Body of pancreas (tissue), 4 donors: ENCODE results near the gene CLIP1. TPM values are rescaled to one million over a fixed set of nuclear protein-coding genes. Genes with fewer than 3 reads are reported as not detected.

Source experiments
- ATAC-seq: fragments of 150-250 bp; one replicate; pipeline ENCODE4 v1.9.1; 2016
- DNase-seq, 4 donors: peaks; one replicate each; pipeline ENCODE4 v3.0.0-alpha.2; 2019
- H3K27ac ChIP-seq, 4 donors: fragments of 200-600 bp; sonication (generic); 1 replicate in 3 of 4; 2 replicates in 1 of 4; pipeline versions ENCODE4 v1.5.1 to v1.6.1; 2016 to 2019; ENCODE audit warnings: mild to moderate bottlenecking in 1 of 4, mixed read lengths in 1 of 4, moderate library complexity in 1 of 4
- H3K27me3 ChIP-seq, 2 donors: fragments of 200-600 bp; sonication (generic); one replicate each; pipeline ENCODE4 v1.6.0; 2016; ENCODE audit warnings: mild to moderate bottlenecking in 1 of 2
- H3K36me3 ChIP-seq, 2 donors: fragments of 200-600 bp; sonication (generic); replicated peaks in 1 of 2; 2 replicates each; pipeline ENCODE4 v1.5.1; 2016; ENCODE audit warnings: low read depth in 2 of 2; ENCODE audit not compliant: insufficient read depth in 1 of 2
- H3K4me1 ChIP-seq: fragments of 200-600 bp; sonication (generic); one replicate; pipeline ENCODE4 v1.6.0; 2016
- H3K4me3 ChIP-seq, 2 donors: fragments of 200-600 bp; sonication (generic); 1 replicate in 1 of 2; 2 replicates in 1 of 2; pipeline ENCODE4 v1.5.1; 2016 to 2019
- H3K9me3 ChIP-seq, 3 donors: fragments of 200-600 bp; sonication (generic); 1 replicate in 2 of 3; 2 replicates in 1 of 3; pipeline ENCODE4 v1.5.1; 2016
- POLR2A ChIP-seq, 3 donors: fragments of 450-650 bp; IDR thresholded peaks; one replicate each; pipeline ENCODE4 v1.6.1; 2016; ENCODE audit warnings: antibody characterized with exemption in 3 of 3, mild to moderate bottlenecking in 2 of 3
- WGBS, 2 donors: methylation state at CpG; one replicate each; pipeline ENCODE4 v1.1.5; 2017; 5-methylcytosine and 5-hydroxymethylcytosine counted together
- intact Hi-C: fragments of 100-400 bp; cut with DNase I; formaldehyde crosslinking; loops from one replicate; pipeline ENCODE4 v1.15.1; 2023
- total RNA-seq, 2 donors: library from RNA; depleted of rRNA; stranded (reverse); fragments of >200 nt; gene quantifications; one replicate each; pipeline ENCODE4 v1.1.0, GENCODE V29; 2016
- TF ChIP-seq, protein P1 (sequence below), 7 experiments: fragments of 450-650 bp in 4 of 7; fragments of 200-600 bp in 3 of 7; sonication (generic) in 3 of 7; IDR thresholded peaks; one replicate each; pipeline ENCODE4 v1.5.1; 2016 to 2019; ENCODE audit warnings: antibody characterized with exemption in 7 of 7

CLIP1 gene
- total RNA-seq, 2 donors from 2014 or later, result 41.2 to 89.0 TPM

DNA sequence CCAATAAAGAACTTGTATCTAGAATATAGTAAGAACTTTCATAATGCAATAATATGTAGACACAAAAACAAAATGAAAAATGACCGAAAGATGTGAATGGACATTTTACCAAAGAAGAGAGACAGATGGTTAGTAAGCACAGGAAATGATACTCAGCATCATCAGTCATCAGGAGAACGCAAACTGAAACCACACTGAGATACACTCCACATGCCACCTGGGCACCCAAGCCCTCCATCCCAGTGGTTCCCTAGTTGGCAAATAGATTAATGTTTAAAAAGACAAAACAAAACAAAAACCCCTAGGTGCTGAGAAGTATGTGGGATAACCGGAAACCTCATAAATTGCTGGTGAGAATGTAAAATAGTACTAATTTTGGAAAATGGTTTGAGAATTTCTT, 129.4 kb downstream of the CLIP1 start:
- no peaks in the 10 kb centered on the region for H3K27me3 ChIP-seq
- DNase-seq, result no peak
- H3K9me3 ChIP-seq, result no peaks in the 10 kb centered on the region
- no peaks in the 10 kb centered on the region for H3K4me1 ChIP-seq
- 91 to 93% methylated on average over 3 of the region's 3 CpGs for WGBS, 2 donors
- no peak overlapping the region for H3K27ac ChIP-seq
- no peak overlapping the region for H3K4me3 ChIP-seq
- intact Hi-C loops, result no loop called here
- H3K36me3 ChIP-seq, result peaks cover 2 to 9% of the 10 kb centered on the region in 2 donors
- no peak for ATAC-seq
- TF ChIP-seq, protein P1, sequence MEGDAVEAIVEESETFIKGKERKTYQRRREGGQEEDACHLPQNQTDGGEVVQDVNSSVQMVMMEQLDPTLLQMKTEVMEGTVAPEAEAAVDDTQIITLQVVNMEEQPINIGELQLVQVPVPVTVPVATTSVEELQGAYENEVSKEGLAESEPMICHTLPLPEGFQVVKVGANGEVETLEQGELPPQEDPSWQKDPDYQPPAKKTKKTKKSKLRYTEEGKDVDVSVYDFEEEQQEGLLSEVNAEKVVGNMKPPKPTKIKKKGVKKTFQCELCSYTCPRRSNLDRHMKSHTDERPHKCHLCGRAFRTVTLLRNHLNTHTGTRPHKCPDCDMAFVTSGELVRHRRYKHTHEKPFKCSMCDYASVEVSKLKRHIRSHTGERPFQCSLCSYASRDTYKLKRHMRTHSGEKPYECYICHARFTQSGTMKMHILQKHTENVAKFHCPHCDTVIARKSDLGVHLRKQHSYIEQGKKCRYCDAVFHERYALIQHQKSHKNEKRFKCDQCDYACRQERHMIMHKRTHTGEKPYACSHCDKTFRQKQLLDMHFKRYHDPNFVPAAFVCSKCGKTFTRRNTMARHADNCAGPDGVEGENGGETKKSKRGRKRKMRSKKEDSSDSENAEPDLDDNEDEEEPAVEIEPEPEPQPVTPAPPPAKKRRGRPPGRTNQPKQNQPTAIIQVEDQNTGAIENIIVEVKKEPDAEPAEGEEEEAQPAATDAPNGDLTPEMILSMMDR (IDR thresholded peaks at IDR 0.05), result no peak
- TF ChIP-seq POLR2A (IDR thresholded peaks at IDR 0.05), result no peak

DNA sequence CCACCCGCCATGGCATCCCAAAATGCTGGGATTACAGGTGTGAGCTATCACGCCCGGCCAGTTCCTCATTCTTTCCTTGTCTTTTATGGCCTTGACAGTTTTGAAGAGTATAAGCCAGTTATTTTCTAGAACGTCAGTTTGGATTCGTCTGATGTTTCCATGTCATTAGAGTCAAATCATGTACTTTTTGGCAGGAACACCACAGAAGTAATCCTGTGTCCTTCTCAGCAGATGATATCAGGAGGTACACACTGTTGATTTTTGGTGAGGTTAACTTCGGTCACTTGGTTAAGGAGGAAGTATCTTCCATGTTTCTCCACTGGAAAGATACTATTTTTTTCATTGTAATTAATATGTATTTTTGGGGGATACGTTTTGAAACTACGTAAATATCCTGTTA, 131.0 kb downstream of the CLIP1 start:
- H3K4me3 ChIP-seq, result no peak overlapping the region
- no peaks in the 10 kb centered on the region for H3K27me3 ChIP-seq
- peaks cover 0 to 13% of the 10 kb centered on the region in 2 donors for H3K36me3 ChIP-seq
- WGBS, 2 donors, result 86 to 89% methylated on average over 8 of the region's 8 CpGs
- ATAC-seq (no peak), DNase-seq (no peak)
- no peak overlapping the region for H3K27ac ChIP-seq
- no peak for TF ChIP-seq POLR2A (IDR thresholded peaks at IDR 0.05)
- TF ChIP-seq, protein P1 (IDR thresholded peaks at IDR 0.05), result no peak
- intact Hi-C loops, result no loop called here
- H3K9me3 ChIP-seq, result no peaks in the 10 kb centered on the region
- H3K4me1 ChIP-seq, result no peaks in the 10 kb centered on the region

DNA sequence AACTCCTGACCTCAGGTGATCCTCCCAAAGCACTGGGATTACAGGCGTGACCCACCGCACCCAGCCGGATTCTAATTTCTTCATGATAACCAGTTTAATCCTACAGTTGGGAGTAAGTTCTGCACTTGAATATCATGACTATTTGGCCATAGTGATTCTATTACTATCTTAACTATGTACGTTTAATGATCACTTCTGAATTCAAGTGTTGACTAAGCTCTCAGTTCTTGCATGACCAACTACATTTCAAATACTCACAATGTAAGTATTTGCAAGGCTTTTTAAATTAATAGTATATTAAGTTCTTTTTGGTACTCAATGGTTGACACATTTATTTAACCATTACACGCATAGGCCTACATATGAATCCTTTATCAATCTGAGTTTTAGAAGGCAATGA, 138.8 kb downstream of the CLIP1 start:
- intact Hi-C loops, result no loop called here
- WGBS, 2 donors, result 95 to 98% methylated on average over 5 of the region's 5 CpGs
- no peak overlapping the region for H3K27ac ChIP-seq
- peaks cover 0 to 11% of the 10 kb centered on the region in 2 donors for H3K36me3 ChIP-seq
- H3K27me3 ChIP-seq, result no peaks in the 10 kb centered on the region
- no peaks in the 10 kb centered on the region for H3K4me1 ChIP-seq
- no peak overlapping the region for H3K4me3 ChIP-seq
- ATAC-seq (no peak), DNase-seq (no peak)
- no peaks in the 10 kb centered on the region for H3K9me3 ChIP-seq
- TF ChIP-seq, protein P1 (IDR thresholded peaks at IDR 0.05), result no peak
- no peak for TF ChIP-seq POLR2A (IDR thresholded peaks at IDR 0.05)

DNA sequence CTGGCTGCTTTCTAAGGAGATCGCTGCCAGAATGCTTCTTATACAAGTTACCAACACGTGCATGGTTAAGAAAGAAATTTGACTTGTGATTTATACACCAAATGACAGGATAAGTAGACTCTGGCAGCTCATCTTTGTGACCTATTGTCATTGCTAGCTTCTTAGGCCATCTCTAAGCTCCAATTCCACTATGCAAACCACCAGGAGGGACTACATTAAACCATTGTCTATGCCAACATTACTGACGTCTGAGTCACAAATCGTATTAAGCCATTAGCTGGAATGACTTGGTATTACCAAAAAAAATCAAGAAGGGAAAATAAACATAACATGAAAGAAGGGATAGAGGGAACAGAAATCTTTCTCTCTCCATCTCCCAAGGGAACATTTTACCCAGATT, 140.4 kb downstream of the CLIP1 start:
- Histone ChIP-seq H3K4me3 (no peak overlapping the region), H3K36me3 (peaks cover 0 to 15% of the 10 kb centered on the region in 2 donors), H3K27ac (no peak overlapping the region), H3K9me3 (no peaks in the 10 kb centered on the region), H3K27me3 (no peaks in the 10 kb centered on the region), H3K4me1 (no peaks in the 10 kb centered on the region)
- WGBS, 2 donors, result 72 to 82% methylated on average over 4 of the region's 4 CpGs
- intact Hi-C loops, result no loop called here
- DNase-seq (no peak), ATAC-seq (no peak)
- TF ChIP-seq, protein P1 (IDR thresholded peaks at IDR 0.05), result no peak
- TF ChIP-seq POLR2A (IDR thresholded peaks at IDR 0.05), result no peak

DNA sequence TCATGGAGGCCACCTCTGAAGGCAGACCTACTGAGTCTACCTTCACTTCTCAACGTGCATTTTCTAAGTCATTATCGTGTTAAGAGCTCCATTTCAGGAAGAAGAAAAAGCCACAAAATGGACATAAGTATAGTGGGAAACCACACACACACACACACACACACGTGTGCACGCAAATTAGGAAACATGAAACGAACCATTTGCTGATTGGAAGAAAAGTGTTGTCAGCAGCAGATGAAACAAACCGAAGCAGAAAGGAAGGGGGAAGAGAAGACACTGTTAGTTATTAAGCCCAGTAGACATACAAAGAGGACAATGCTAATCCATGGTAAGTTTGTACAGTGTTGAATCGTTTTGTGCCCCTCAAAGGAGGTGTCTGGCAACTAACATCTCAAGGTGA, 146.2 kb downstream of the CLIP1 start:
- ATAC-seq (no peak), DNase-seq (no peak)
- peaks cover 6 to 15% of the 10 kb centered on the region in 2 donors for H3K36me3 ChIP-seq
- TF ChIP-seq, protein P1 (IDR thresholded peaks at IDR 0.05), result no peak
- no peak for TF ChIP-seq POLR2A (IDR thresholded peaks at IDR 0.05)
- H3K9me3 ChIP-seq, result no peaks in the 10 kb centered on the region
- H3K27me3 ChIP-seq, result no peaks in the 10 kb centered on the region
- no peaks in the 10 kb centered on the region for H3K4me1 ChIP-seq
- 78 to 83% methylated on average over 7 of the region's 7 CpGs for WGBS, 2 donors
- no peak overlapping the region for H3K27ac ChIP-seq
- H3K4me3 ChIP-seq, result no peak overlapping the region
- intact Hi-C loops, result no loop called here
